Gastroesophageal sphincter (tissue), 4 donors: ENCODE results near the gene WDR54. TPM values are rescaled to one million over a fixed set of nuclear protein-coding genes. Genes with fewer than 3 reads are reported as not detected.

Experiments used
- ATAC-seq: fragments of 150-250 bp; one replicate; pipeline ENCODE4 v1.9.1; 2016; ENCODE audit warnings: mild to moderate bottlenecking, moderate library complexity
- H3K27ac ChIP-seq, 4 donors: fragments of 200-600 bp; sonication (generic) in 3 of 4; 1 replicate in 3 of 4; 2 replicates in 1 of 4; pipeline ENCODE4 v1.5.1; 2016 to 2019
- H3K27me3 ChIP-seq: fragments of 200-600 bp; sonication (generic); one replicate; pipeline ENCODE4 v1.5.1; 2019
- H3K36me3 ChIP-seq, 2 donors: fragments of 200-600 bp; sonication (generic); one replicate each; pipeline ENCODE4 v1.5.1; 2019; ENCODE audit warnings: control low read depth in 1 of 2
- H3K4me1 ChIP-seq, 3 donors: fragments of 200-600 bp; sonication (generic); 1 replicate in 2 of 3; 2 replicates in 1 of 3; pipeline ENCODE4 v1.5.1; 2016 to 2019; ENCODE audit warnings: control low read depth in 2 of 3
- H3K4me3 ChIP-seq, 2 donors: fragments of 200-600 bp; sonication (generic); one replicate each; pipeline ENCODE4 v1.5.1; 2019; ENCODE audit warnings: mild to moderate bottlenecking in 1 of 2, moderate library complexity in 1 of 2
- H3K9me3 ChIP-seq, 3 donors: fragments of 200-600 bp; sonication (generic); one replicate each; pipeline ENCODE4 v1.5.1; 2017 to 2019; ENCODE audit warnings: control low read depth in 2 of 3
- EP300 ChIP-seq: sonication (generic); formaldehyde crosslinking; IDR thresholded peaks from one replicate; pipeline ENCODE4 v1.6.1; 2017; ENCODE audit warnings: antibody characterized with exemption, mild to moderate bottlenecking
- POLR2A ChIP-seq, 2 donors: fragments of 450-650 bp; IDR thresholded peaks; one replicate each; pipeline ENCODE4 v1.6.1; 2017; ENCODE audit warnings: antibody characterized with exemption in 2 of 2, mild to moderate bottlenecking in 2 of 2, moderate library complexity in 1 of 2
- POLR2AphosphoS5 ChIP-seq: sonication (generic); formaldehyde crosslinking; IDR thresholded peaks from one replicate; pipeline ENCODE4 v1.6.1; 2017; ENCODE audit warnings: antibody characterized with exemption
- WGBS, 2 donors: methylation state at CpG; one replicate each; pipeline ENCODE4 v1.1.5; 2018; ENCODE audit warnings: low coverage in 1 of 2; 5-methylcytosine and 5-hydroxymethylcytosine counted together
- total RNA-seq, 4 donors: library from RNA; depleted of rRNA; stranded (reverse); fragments of >200 nt; gene quantifications; one replicate each; pipeline ENCODE4 v1.1.0, GENCODE V29; 2016
- TF ChIP-seq, protein P1 (sequence below), 4 experiments: fragments of 200-600 bp in 2 of 4; fragments of 450-650 bp in 2 of 4; sonication (generic) in 1 of 4; IDR thresholded peaks; one replicate each; pipeline ENCODE4 v1.5.1; 2017 to 2019; ENCODE audit warnings: antibody characterized with exemption in 4 of 4, mild to moderate bottlenecking in 2 of 4, moderate library complexity in 2 of 4

The WDR54 gene
- total RNA-seq, 4 donors from 2014 or later, result 4.2 to 12.4 (median 8.8) TPM

- H3K4me3 ChIP-seq, result no peak overlapping the region
- H3K4me1 ChIP-seq, result peaks cover 0 to 49% (median 9%) of the 10 kb centered on the region in 3 donors
- no peaks in the 10 kb centered on the region for H3K36me3 ChIP-seq
- TF ChIP-seq POLR2A (IDR thresholded peaks at IDR 0.05) (no peak), POLR2AphosphoS5 (no peak), EP300 (no peak)
- TF ChIP-seq, protein P1, sequence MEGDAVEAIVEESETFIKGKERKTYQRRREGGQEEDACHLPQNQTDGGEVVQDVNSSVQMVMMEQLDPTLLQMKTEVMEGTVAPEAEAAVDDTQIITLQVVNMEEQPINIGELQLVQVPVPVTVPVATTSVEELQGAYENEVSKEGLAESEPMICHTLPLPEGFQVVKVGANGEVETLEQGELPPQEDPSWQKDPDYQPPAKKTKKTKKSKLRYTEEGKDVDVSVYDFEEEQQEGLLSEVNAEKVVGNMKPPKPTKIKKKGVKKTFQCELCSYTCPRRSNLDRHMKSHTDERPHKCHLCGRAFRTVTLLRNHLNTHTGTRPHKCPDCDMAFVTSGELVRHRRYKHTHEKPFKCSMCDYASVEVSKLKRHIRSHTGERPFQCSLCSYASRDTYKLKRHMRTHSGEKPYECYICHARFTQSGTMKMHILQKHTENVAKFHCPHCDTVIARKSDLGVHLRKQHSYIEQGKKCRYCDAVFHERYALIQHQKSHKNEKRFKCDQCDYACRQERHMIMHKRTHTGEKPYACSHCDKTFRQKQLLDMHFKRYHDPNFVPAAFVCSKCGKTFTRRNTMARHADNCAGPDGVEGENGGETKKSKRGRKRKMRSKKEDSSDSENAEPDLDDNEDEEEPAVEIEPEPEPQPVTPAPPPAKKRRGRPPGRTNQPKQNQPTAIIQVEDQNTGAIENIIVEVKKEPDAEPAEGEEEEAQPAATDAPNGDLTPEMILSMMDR (IDR thresholded peaks at IDR 0.05), result no peak
- H3K27ac ChIP-seq, result no peak overlapping the region
- 64 to 77% methylated on average over 3 of the region's 3 CpGs for WGBS, 2 donors
- no peak for ATAC-seq
- no peaks in the 10 kb centered on the region for H3K9me3 ChIP-seq
- H3K27me3 ChIP-seq, result no peaks in the 10 kb centered on the region
These were observed 4.8 kb upstream of the WDR54 start for GRCh38 chr2:74416778-74417177.

GRCh38 chr2:74417197-74417596 is 4.3 kb upstream of the WDR54 start:
- TF ChIP-seq EP300 (no peak), POLR2AphosphoS5 (no peak), POLR2A (IDR thresholded peaks at IDR 0.05) (no peak)
- TF ChIP-seq, protein P1 (IDR thresholded peaks at IDR 0.05), result no peak
- Histone ChIP-seq H3K36me3 (no peaks in the 10 kb centered on the region), H3K27me3 (no peaks in the 10 kb centered on the region), H3K4me3 (no peak overlapping the region), H3K4me1 (peaks cover 0 to 53% (median 9%) of the 10 kb centered on the region in 3 donors), H3K27ac (no peak overlapping the region), H3K9me3 (no peaks in the 10 kb centered on the region)
- no peak for ATAC-seq
- WGBS, 2 donors, result 69 to 79% methylated on average over 2 of the region's 3 CpGs

DNA sequence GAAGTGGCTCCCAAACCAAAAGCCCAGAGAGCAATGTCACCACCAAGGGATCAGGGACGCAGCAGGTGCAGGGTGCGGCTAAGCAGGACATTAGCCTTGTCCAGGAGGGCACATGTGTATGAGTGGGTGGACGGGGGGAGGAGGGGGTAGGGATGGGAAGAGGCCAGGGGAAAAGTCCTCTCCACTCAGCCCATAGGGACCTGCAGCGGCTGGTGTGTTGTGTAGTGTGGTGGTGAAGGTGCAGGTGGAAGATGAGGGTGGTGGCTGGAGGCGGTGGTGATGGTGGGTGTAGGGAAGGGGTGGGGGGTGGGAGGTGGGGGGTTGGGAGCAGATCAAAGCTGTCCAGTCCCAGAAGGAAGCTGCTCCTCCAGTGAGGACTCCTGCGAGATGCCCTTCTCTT is 3.8 kb upstream of the WDR54 start:
- H3K9me3 ChIP-seq, result no peaks in the 10 kb centered on the region
- no peak overlapping the region for H3K4me3 ChIP-seq
- no peak overlapping the region for H3K27ac ChIP-seq
- ATAC-seq, result no peak
- H3K27me3 ChIP-seq, result no peaks in the 10 kb centered on the region
- H3K36me3 ChIP-seq, result no peaks in the 10 kb centered on the region
- WGBS, 2 donors, result 87 to 91% methylated on average over 3 of the region's 6 CpGs
- TF ChIP-seq POLR2AphosphoS5, result no peak
- no peak for TF ChIP-seq POLR2A (IDR thresholded peaks at IDR 0.05)
- TF ChIP-seq EP300, result no peak
- TF ChIP-seq, protein P1 (IDR thresholded peaks at IDR 0.05), result no peak
- H3K4me1 ChIP-seq, result peaks cover 0 to 55% (median 9%) of the 10 kb centered on the region in 3 donors

GRCh38 chr2:74418312-74418711 is 3.2 kb upstream of the WDR54 start:
- Histone ChIP-seq H3K9me3 (no peaks in the 10 kb centered on the region), H3K4me1 (peaks cover 0 to 53% (median 9%) of the 10 kb centered on the region in 3 donors), H3K4me3 (no peak overlapping the region), H3K27me3 (no peaks in the 10 kb centered on the region), H3K27ac (no peak overlapping the region), H3K36me3 (no peaks in the 10 kb centered on the region)
- ATAC-seq, result no peak
- TF ChIP-seq POLR2A (IDR thresholded peaks at IDR 0.05) (no peak), POLR2AphosphoS5 (no peak), EP300 (no peak)
- TF ChIP-seq, protein P1 (IDR thresholded peaks at IDR 0.05), result no peak
- no CpG with 5 or more reads among the region's 27 CpGs for WGBS, 2 donors

DNA sequence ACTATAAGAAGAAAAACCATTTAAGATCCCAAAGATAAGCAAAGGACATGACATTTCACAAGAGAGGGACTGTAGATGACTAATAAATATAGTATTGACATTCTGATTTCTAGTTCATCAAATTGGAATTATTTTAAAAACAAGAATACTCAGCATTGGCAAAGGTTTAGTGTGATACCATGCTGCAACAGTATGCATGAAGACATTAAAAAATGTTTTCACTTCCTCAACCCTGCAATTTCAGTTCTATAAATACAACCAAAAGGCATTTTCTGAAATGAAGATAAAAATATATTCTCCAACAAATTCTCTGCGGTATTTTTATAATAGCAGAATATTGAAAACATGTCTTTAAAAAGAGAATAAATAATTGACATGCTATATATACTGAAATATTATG is 2.2 kb upstream of the WDR54 start:
- peaks cover 0 to 45% (median 5%) of the 10 kb centered on the region in 3 donors for H3K4me1 ChIP-seq
- no peak for ATAC-seq
- no peak overlapping the region for H3K27ac ChIP-seq
- H3K9me3 ChIP-seq, result no peaks in the 10 kb centered on the region
- no peaks in the 10 kb centered on the region for H3K36me3 ChIP-seq
- no peak overlapping the region for H3K4me3 ChIP-seq
- WGBS, 2 donors, result 81 to 88% methylated on average over 1 of the region's 1 CpG
- TF ChIP-seq POLR2A (IDR thresholded peaks at IDR 0.05) (no peak), EP300 (no peak), POLR2AphosphoS5 (no peak)
- TF ChIP-seq, protein P1 (IDR thresholded peaks at IDR 0.05), result no peak
- no peaks in the 10 kb centered on the region for H3K27me3 ChIP-seq
